SK-N-SH (cell line): ENCODE data around the gene DCAF11.

ENCODE experiments used
- CTCF ChIP-seq: fragments of 200-600 bp; sonication (generic); IDR thresholded peaks from 2 replicates; pipeline ENCODE4 v1.6.1; 2017; ENCODE audit warnings: antibody characterized with exemption, mild to moderate bottlenecking, moderate library complexity
- MXI1 ChIP-seq: IDR thresholded peaks from 2 replicates; pipeline ENCODE4 v1.6.1; 2012; ENCODE audit warnings: mild to moderate bottlenecking, low read depth, low read length, improper control_type of control experiment
- POLR2AphosphoS5 ChIP-seq: IDR thresholded peaks from 2 replicates; pipeline ENCODE4 v1.6.1; 2012; ENCODE audit warnings: low read depth, low read length
- TCF12 ChIP-seq: IDR thresholded peaks from 2 replicates; pipeline ENCODE4 v1.4.0; 2012
- TEAD4 ChIP-seq: IDR thresholded peaks from 2 replicates; pipeline ENCODE4 v1.4.0; 2012; ENCODE audit warnings: mild to moderate bottlenecking, borderline replicate concordance; ENCODE audit not compliant: insufficient read depth
- TF ChIP-seq, protein P1 (sequence below): IDR thresholded peaks from 2 replicates; pipeline ENCODE4 v1.4.0; 2012; ENCODE audit warnings: low read depth

DNA sequence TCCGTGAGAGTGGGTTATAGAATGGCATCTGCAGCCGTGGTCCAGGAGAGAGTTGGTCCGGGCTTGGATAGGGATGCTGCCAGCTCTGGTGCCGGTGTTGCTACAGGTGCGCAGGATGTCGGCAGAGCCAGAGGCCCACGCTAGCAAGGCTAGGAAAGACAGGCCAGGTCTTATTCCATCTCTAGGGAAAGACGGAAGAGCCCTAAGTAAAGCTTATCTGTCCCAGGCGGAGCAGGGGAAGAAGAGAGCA lies 20.9 kb downstream of the DCAF11 start:
- TF ChIP-seq CTCF: no peak
- TF ChIP-seq, protein P1, sequence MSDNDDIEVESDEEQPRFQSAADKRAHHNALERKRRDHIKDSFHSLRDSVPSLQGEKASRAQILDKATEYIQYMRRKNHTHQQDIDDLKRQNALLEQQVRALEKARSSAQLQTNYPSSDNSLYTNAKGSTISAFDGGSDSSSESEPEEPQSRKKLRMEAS: no peak
- no peak for TF ChIP-seq TEAD4
- no peak for TF ChIP-seq MXI1
- no peak for TF ChIP-seq TCF12
- TF ChIP-seq POLR2AphosphoS5: no peak
